ENCODE results near the gene VPS35. TPM values are rescaled to one million over a fixed set of nuclear protein-coding genes. Genes with fewer than 3 reads are reported as not detected.

VPS35 gene
- total RNA-seq, 1 experiment from 2014 or later, result 76.8 TPM

GRCh38 chr16:46720619-46721018, 31.6 kb upstream of the VPS35 start:
- DNase-seq, result no peak
- Histone ChIP-seq H3K36me3 (replicated peaks; ENCODE audit: control insufficient read depth, insufficient read depth, low read length) (no peaks in the 10 kb centered on the region), H3K4me3 (ENCODE audit: insufficient read depth, low read depth, low read length) (no peak overlapping the region)

GRCh38 chr16:46719528-46719927, 30.6 kb upstream of the VPS35 start:
- Histone ChIP-seq H3K27me3 (ENCODE audit: control insufficient read depth, insufficient read depth, low read length) (no peaks in the 10 kb centered on the region), H3K4me3 (ENCODE audit: insufficient read depth, low read depth, low read length) (no peak overlapping the region), H3K36me3 (replicated peaks; ENCODE audit: control insufficient read depth, insufficient read depth, low read length) (no peaks in the 10 kb centered on the region)
- no peak for DNase-seq

More at GRCh38 chr16:46720619-46721018, 31.6 kb upstream of the VPS35 start:
- no peaks in the 10 kb centered on the region for H3K27me3 ChIP-seq (ENCODE audit: control insufficient read depth, insufficient read depth, low read length)

DNA sequence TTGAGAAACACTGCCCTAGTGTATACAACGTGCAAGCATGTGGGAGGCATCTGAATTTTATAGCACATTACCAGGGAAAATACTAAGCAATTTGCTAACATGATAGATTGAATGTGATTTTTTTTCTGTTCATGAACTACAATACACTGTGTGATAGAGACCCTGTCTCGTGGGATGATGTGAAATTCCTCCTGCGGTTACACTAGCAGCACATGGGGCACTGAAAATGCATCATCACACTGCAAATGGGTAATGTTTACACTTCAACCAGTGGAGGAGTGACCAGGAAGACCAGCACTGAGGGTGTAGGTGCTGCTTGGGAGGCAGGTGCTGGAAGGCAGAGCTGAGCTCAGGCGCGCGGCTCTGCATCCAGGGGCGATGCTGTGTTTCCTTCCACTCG, 29.2 kb upstream of the VPS35 start:
- DNase-seq, result no peak
- Histone ChIP-seq H3K4me3 (ENCODE audit: insufficient read depth, low read depth, low read length) (no peak overlapping the region), H3K27me3 (ENCODE audit: control insufficient read depth, insufficient read depth, low read length) (no peaks in the 10 kb centered on the region), H3K36me3 (replicated peaks; ENCODE audit: control insufficient read depth, insufficient read depth, low read length) (no peaks in the 10 kb centered on the region)

DNA sequence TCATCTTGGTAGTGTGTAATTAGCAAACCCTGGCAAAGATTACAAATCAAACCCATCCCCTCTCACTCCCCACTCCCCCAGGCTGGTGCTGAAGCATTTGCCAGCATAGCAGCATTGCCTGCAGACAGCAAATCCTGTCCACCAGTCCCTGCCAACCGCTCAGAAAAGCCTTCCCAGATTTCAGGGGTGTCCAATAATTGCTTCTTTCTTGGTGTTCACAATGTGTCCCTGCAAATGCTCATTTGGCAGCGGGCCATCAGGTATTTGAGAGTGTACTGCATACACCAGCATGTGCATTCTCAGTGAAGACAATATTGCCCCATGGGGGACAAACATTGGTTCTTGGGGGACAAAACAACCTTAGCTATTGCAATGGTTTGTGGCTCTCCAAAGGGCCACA, 28.7 kb upstream of the VPS35 start:
- DNase-seq, result no peak
- Histone ChIP-seq H3K36me3 (replicated peaks; ENCODE audit: control insufficient read depth, insufficient read depth, low read length) (no peaks in the 10 kb centered on the region), H3K4me3 (ENCODE audit: insufficient read depth, low read depth, low read length) (no peak overlapping the region), H3K27me3 (ENCODE audit: control insufficient read depth, insufficient read depth, low read length) (no peaks in the 10 kb centered on the region)

DNA sequence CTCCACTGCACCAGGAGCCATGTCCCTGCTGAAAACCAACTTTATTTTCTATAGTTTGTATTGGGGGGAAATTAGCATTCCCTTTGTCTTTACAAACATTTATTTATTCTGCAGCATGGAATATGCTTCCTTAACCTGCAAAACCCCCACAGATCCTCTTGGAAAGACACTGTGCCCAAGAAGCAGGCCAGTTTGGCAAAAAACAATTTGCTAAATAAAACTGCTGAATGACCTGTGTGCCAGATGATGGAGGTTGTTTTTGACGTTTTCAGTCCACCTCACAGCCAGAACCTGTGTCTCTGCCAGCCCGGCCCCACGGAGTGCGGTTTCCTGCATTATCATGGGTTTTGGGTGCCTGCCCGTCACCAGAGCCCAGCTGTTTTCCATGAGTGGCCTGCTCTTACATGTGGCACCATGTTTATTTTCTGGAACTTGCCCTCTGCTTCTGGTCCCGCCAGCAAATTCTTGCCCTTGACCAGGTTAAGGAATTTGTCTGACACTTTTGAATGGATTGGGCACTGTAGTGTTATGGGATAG, 26.9 kb upstream of the VPS35 start:
- DNase-seq, result no peak
- Histone ChIP-seq H3K27me3 (ENCODE audit: control insufficient read depth, insufficient read depth, low read length) (no peaks in the 10 kb centered on the region), H3K4me3 (ENCODE audit: insufficient read depth, low read depth, low read length) (no peak overlapping the region), H3K36me3 (replicated peaks; ENCODE audit: control insufficient read depth, insufficient read depth, low read length) (no peaks in the 10 kb centered on the region)

GRCh38 chr16:46714797-46715591, 26.0 kb upstream of the VPS35 start:
- Histone ChIP-seq H3K27me3 (ENCODE audit: control insufficient read depth, insufficient read depth, low read length) (no peaks in the 10 kb centered on the region), H3K36me3 (replicated peaks; ENCODE audit: control insufficient read depth, insufficient read depth, low read length) (no peaks in the 10 kb centered on the region), H3K4me3 (ENCODE audit: insufficient read depth, low read depth, low read length) (no peak overlapping the region)
- DNase-seq, result no peak

GRCh38 chr16:46713634-46714033, 24.7 kb upstream of the VPS35 start:
- no peaks in the 10 kb centered on the region for H3K36me3 ChIP-seq (replicated peaks; ENCODE audit: control insufficient read depth, insufficient read depth, low read length)
- DNase-seq, result no peak
- no peaks in the 10 kb centered on the region for H3K27me3 ChIP-seq (ENCODE audit: control insufficient read depth, insufficient read depth, low read length)
- no peak overlapping the region for H3K4me3 ChIP-seq (ENCODE audit: insufficient read depth, low read depth, low read length)

DNA sequence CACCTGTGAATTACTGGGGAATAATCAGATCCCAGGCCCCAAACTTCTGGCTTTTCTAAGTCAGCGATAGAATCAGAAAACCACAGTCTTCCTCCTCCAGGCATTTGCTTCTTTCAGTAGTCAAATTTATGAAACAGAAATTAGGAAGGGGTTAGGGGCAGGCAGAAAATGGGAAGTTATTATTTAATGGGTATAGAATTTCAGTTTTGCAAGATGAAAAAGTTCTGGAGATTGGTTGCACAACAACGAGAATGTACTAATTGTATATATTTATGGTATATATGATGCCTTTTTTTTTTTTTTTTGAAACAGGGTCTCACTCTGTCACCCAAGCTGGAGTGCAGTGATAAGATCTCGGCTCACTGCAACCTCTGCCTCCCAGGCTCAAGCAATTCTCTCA, 23.9 kb upstream of the VPS35 start:
- no peak overlapping the region for H3K4me3 ChIP-seq (ENCODE audit: insufficient read depth, low read depth, low read length)
- no peaks in the 10 kb centered on the region for H3K36me3 ChIP-seq (replicated peaks; ENCODE audit: control insufficient read depth, insufficient read depth, low read length)
- no peaks in the 10 kb centered on the region for H3K27me3 ChIP-seq (ENCODE audit: control insufficient read depth, insufficient read depth, low read length)
- no peak for DNase-seq

DNA sequence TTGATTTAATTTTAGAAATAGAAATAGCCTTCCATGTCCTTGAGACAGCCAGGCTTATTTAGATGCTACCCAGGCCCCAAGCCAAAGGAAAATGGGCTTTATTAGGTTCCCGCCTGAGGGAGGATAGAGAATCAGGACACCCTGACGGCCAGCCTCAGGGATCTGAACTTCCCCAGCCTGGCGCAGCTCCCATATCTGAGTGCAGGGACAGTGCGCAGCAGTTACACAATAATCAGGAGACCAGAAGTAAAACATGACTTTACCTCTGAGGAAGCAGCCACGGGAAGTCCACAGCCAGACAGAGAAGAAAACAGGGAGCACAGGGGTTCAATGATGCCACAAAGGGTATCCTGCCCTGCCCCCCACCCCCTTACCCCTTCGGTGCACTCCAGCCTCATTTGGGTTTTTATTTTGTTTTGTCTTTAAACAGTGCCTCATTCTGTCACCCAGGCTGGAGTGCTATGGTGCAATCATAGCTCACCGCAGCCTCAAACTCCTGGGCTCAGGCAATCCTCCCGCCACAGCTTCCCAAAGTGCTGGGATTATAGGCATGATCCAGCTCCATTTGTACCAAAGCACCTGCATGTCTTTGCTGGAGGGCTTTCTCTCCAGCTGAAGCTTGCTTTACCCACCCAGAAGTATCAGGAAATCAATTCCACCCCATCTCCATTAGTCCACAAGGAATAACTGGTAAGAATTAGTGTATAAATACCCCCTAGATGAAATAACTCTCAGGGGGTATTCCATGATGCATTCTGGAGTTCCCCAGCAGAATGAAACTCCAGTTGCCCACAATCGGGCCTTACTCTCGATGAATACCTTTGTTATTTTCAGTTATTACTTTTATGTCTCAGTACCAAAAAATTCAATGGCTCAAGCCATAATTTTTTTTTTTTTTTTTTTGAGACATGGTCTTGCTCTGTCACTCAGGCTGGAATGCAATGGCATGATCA, 22.4 kb upstream of the VPS35 start:
- no peak for DNase-seq
- Histone ChIP-seq H3K4me3 (ENCODE audit: insufficient read depth, low read depth, low read length) (no peak overlapping the region), H3K36me3 (replicated peaks; ENCODE audit: control insufficient read depth, insufficient read depth, low read length) (no peaks in the 10 kb centered on the region), H3K27me3 (ENCODE audit: control insufficient read depth, insufficient read depth, low read length) (no peaks in the 10 kb centered on the region)

DNA sequence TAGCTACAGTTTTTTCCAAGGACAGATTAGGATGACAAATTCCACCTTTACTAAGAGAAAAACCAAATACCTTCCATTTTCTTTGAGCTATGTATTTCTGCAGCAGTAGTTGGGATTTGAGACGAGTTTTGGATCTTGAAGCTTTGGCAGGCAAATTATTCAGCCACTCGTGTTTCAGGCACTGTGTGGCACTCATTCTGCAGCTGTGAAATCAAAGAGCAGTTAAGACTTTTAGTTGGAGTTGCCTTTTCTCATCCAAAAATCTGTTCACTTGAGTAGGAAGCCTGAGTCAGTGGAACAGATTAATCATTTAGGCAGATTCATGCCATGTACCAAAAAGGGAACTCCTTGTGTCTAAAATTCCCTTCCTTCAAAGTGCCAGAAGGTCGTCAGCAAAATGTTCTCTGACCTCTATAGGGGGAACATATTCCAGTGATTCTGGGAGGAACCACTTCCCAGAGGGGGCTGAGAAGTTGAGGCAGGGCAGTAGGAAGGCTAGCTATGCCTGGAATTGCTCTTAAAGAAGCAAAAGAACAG, 20.6 kb upstream of the VPS35 start:
- Histone ChIP-seq H3K36me3 (replicated peaks; ENCODE audit: control insufficient read depth, insufficient read depth, low read length) (no peaks in the 10 kb centered on the region), H3K27me3 (ENCODE audit: control insufficient read depth, insufficient read depth, low read length) (no peaks in the 10 kb centered on the region)
- DNase-seq, result no peak

DNA sequence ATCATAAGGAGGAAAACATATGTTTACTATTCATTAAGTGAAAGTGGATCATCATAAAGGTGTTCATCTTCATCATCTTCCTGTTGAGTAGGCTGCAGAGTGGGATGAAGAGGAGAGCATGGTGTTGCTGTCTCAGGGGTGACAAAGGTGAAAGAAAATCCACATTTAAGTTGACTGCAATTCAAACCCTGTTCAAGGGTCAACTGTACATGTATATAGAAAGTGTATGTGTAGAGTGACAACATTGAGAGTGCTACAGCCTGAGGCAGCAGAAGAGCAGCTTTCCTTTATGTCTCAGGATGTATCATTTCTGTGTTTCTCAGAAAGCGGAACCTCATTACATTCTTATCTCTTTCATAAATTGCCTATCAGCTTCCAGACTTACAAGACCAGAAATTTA, 17.7 kb upstream of the VPS35 start:
- Histone ChIP-seq H3K27me3 (ENCODE audit: control insufficient read depth, insufficient read depth, low read length) (no peaks in the 10 kb centered on the region), H3K36me3 (replicated peaks; ENCODE audit: control insufficient read depth, insufficient read depth, low read length) (no peaks in the 10 kb centered on the region), H3K4me3 (ENCODE audit: insufficient read depth, low read depth, low read length) (no peak overlapping the region)
- DNase-seq, result no peak

More for the DNA sequence above, 20.6 kb upstream of the VPS35 start:
- no peak overlapping the region for H3K4me3 ChIP-seq (ENCODE audit: insufficient read depth, low read depth, low read length)

DNA sequence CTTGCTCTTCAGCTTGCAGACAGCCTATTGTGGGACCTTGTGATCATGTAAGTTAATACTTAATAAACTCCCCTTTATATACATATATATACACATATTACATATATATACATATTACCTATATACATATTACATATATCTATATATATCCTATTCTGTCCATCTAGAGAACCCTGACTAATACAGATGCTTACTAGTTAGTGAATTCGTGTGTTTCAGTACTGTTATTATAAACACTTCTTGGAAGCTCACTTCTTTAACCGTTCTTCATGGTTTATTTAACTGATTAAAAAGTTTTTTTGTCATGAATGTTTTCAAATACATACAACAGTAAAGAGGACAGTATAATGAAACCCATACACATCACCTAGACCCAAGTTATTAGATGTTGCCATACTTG, 13.1 kb upstream of the VPS35 start:
- DNase-seq, result no peak
- Histone ChIP-seq H3K27me3 (ENCODE audit: control insufficient read depth, insufficient read depth, low read length) (no peaks in the 10 kb centered on the region), H3K4me3 (ENCODE audit: insufficient read depth, low read depth, low read length) (no peak overlapping the region), H3K36me3 (replicated peaks; ENCODE audit: control insufficient read depth, insufficient read depth, low read length) (peaks cover 8% of the 10 kb centered on the region)

GRCh38 chr16:46701615-46702014, 12.6 kb upstream of the VPS35 start:
- H3K27me3 ChIP-seq (ENCODE audit: control insufficient read depth, insufficient read depth, low read length), result no peaks in the 10 kb centered on the region
- no peak overlapping the region for H3K4me3 ChIP-seq (ENCODE audit: insufficient read depth, low read depth, low read length)
- peaks cover 9% of the 10 kb centered on the region for H3K36me3 ChIP-seq (replicated peaks; ENCODE audit: control insufficient read depth, insufficient read depth, low read length)
- no peak for DNase-seq

DNA sequence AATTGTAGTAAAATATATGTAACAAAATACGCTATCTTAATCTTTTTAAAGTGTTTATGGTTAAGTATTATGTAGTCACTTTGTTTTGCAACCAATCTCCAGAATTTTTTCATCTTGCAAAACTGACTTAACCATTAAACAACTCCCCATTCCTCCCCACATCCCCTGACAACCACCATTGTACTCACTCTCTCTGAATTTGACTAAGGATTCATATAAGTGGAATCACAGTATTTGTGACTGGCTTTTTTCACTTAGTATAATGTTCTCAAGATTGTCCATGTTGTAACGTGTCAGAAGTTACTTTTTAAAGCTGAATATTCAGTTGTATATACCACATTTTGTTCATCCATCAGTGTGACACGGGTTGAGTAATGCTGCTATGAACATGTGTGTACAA, 11.1 kb upstream of the VPS35 start:
- Histone ChIP-seq H3K4me3 (ENCODE audit: insufficient read depth, low read depth, low read length) (no peak overlapping the region), H3K27me3 (ENCODE audit: control insufficient read depth, insufficient read depth, low read length) (no peaks in the 10 kb centered on the region), H3K36me3 (replicated peaks; ENCODE audit: control insufficient read depth, insufficient read depth, low read length) (peaks cover 18% of the 10 kb centered on the region)
- DNase-seq, result no peak
